ENCODE measurements around the gene IRF7.

DNA sequence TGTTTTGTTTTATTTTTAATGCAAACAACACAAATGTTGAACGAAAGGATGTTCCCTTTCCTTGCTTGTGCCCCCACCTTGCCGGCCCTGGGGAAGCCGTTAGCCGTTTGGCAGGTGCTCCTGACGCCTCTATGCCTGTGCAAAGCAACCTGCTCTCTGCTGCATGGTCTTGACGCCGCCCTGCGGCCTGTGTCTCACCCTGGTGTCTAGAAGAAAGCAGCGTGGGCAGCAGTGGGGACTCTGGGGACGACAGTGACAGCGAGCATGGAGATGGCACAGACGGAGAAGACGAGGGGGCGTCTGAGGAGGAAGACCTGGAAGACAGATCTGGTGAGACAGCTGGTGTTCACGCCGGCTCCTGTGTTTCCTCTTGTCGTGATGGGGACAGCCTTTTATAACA, 34.0 kb downstream of the IRF7 start:
- no peak for TF ChIP-seq CTCF (IDR thresholded peaks at IDR 0.05; ENCODE audit: low read depth, low read length)
- no peak for TF ChIP-seq MAX (IDR thresholded peaks at IDR 0.05; ENCODE audit: low read depth, low read length)
- no peak for TF ChIP-seq POLR2A (IDR thresholded peaks at IDR 0.05; ENCODE audit: extremely low read depth, insufficient read length)
- TF ChIP-seq MYC (IDR thresholded peaks at IDR 0.05; ENCODE audit: low read depth, low read length): no peak
